ENCODE data around the gene UNC119B. TPM values are rescaled to one million over a fixed set of nuclear protein-coding genes. Genes with fewer than 3 reads are reported as not detected.

Gene UNC119B
- total RNA-seq, 1 donor from 2014 or later: 16.2 TPM

DNA sequence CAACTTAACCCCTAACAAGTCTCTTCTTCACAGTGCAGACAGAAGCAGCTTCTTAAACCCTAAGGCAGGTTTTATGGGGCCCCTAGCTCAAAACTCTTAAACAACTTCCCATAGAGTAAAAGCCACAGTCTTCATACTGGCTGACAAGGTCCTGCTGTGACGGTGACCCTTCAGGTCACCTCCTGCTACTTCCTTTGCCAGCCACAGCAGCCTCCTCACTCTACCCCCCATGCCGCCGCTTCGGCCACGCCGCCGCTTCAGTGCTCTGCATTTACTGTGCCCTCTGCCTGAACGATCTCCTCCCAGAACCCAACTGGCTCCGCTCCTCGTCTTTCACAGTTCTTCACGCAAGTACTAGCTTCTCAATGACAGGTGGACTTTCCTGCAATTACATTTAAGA is 60.8 kb downstream of the UNC119B start:
- DNase-seq: no peak
- Mint-ChIP-seq H3K27ac (ENCODE audit: unreplicated experiment) (no peak overlapping the region), H3K36me3 (ENCODE audit: unreplicated experiment) (peaks cover 14% of the 10 kb centered on the region), H3K9me3 (ENCODE audit: unreplicated experiment) (peaks cover 2% of the 10 kb centered on the region), H3K4me3 (ENCODE audit: unreplicated experiment) (no peak overlapping the region), H3K4me1 (ENCODE audit: low read depth, unreplicated experiment) (no peaks in the 10 kb centered on the region), H3K27me3 (ENCODE audit: unreplicated experiment) (no peaks in the 10 kb centered on the region)
- TF ChIP-seq, protein P1, sequence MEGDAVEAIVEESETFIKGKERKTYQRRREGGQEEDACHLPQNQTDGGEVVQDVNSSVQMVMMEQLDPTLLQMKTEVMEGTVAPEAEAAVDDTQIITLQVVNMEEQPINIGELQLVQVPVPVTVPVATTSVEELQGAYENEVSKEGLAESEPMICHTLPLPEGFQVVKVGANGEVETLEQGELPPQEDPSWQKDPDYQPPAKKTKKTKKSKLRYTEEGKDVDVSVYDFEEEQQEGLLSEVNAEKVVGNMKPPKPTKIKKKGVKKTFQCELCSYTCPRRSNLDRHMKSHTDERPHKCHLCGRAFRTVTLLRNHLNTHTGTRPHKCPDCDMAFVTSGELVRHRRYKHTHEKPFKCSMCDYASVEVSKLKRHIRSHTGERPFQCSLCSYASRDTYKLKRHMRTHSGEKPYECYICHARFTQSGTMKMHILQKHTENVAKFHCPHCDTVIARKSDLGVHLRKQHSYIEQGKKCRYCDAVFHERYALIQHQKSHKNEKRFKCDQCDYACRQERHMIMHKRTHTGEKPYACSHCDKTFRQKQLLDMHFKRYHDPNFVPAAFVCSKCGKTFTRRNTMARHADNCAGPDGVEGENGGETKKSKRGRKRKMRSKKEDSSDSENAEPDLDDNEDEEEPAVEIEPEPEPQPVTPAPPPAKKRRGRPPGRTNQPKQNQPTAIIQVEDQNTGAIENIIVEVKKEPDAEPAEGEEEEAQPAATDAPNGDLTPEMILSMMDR (IDR thresholded peaks at IDR 0.05; ENCODE audit: partially characterized antibody, unreplicated experiment): no peak

Other genes with a start within 250 kb of the UNC119B start
- gene SRSF9, start 240.7 kb upstream of the UNC119B start, total RNA-seq (ENCODE audit: unreplicated experiment): 210 TPM
- gene DYNLL1, start 214.3 kb upstream of the UNC119B start, total RNA-seq (ENCODE audit: unreplicated experiment): 403 TPM
- 32.0 TPM for gene COQ5, start 181.3 kb upstream of the UNC119B start, total RNA-seq (ENCODE audit: unreplicated experiment)
- gene RNF10, start 176.1 kb upstream of the UNC119B start, total RNA-seq (ENCODE audit: unreplicated experiment): 188 TPM
- gene POP5, start 129.1 kb upstream of the UNC119B start, total RNA-seq (ENCODE audit: unreplicated experiment): 29.2 TPM
- gene CABP1, start 69.8 kb upstream of the UNC119B start, total RNA-seq (ENCODE audit: unreplicated experiment): 0.83 TPM
- 50.8 TPM for gene MLEC, start 23.3 kb upstream of the UNC119B start, total RNA-seq (ENCODE audit: unreplicated experiment)
- gene ACADS, start 15.4 kb downstream of the UNC119B start, total RNA-seq (ENCODE audit: unreplicated experiment): 8.1 TPM
- 53.4 TPM for gene SPPL3, start 193.9 kb downstream of the UNC119B start, total RNA-seq (ENCODE audit: unreplicated experiment)